ENCODE data around the gene FA2H. TPM values are rescaled to one million over a fixed set of nuclear protein-coding genes. Genes with fewer than 3 reads are reported as not detected.

Gene FA2H
- total and polyA plus RNA-seq, 10 of the 15 experiments (the other 5 are each of a cell fraction or from before 2014, with no cell fraction given), result 0.05 to 0.73 (median 0.51) TPM; not detected in 3

DNA sequence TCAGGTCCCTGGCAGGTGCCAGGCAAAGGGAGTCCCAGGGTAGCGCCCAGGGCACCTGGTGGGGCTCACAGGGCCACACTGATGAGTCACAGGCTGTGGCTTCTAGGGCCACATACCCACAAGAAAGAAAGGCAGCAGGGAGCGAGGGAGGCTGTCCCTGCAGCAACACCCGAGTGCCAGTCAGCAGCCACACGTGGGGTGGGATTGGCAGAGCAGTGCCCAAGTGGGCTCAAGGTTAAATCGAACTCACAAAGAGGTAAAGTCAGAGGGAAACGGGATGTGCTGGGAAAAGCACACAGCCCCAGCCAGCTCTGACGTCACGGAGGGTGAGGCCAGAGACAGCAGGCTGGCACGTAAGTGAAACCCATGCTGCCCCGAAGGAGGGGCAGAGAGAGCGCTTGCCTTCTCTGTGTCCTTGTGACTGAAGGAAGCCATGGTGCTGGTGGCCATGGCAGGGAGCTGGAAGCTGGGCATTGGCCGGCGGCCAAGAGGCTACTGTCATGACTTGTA, 33.8 kb downstream of the FA2H start:
- no TSS peak for BruUV-seq (replicated peaks)
- Histone ChIP-seq H3K9ac (ENCODE audit: control insufficient read depth, insufficient read depth, low read length) (no peak overlapping the region), H3K4me2 (ENCODE audit: control insufficient read depth, insufficient read depth) (no peak overlapping the region), H3K4me1 (ENCODE audit: control insufficient read depth, insufficient read depth, low read length) (peaks cover 6% of the 10 kb centered on the region; the same call in 1 of the 2 replicates), H3K9me3 (replicated peaks; ENCODE audit: control insufficient read depth, insufficient read depth, low read length) (no peaks in the 10 kb centered on the region), H4K20me1 (ENCODE audit: control insufficient read depth, insufficient read depth) (no peaks in the 10 kb centered on the region), H3K27ac (ENCODE audit: control insufficient read depth, insufficient read depth) (no peak overlapping the region), H3K36me3 (ENCODE audit: control insufficient read depth in 2 of 2, insufficient read depth in 2 of 2, low read length in 1 of 2) (no peaks in the 10 kb centered on the region), H2AFZ (ENCODE audit: control insufficient read depth, low read depth, low read length) (no peak overlapping the region), H3K79me2 (ENCODE audit: control insufficient read depth, insufficient read depth, low read length) (no peaks in the 10 kb centered on the region), H3K4me3 (no peak overlapping the region), H3K27me3 (replicated peaks in 1 of 2; ENCODE audit: control insufficient read depth in 2 of 2, insufficient read depth in 2 of 2, low read length in 1 of 2) (peaks cover 0 to 1% of the 10 kb centered on the region in 2 experiments; a peak in 2 of 4 replicates)
- in situ Hi-C loops (cut with MboI) (no loop called here), intact Hi-C loops (cut with micrococcal nuclease; ENCODE audit: unreplicated experiment) (no loop called here)
- POLR2A ChIA-PET, result no interaction called here
- 71% methylated on average over 13 of the region's 13 CpGs for WGBS (ENCODE audit: insufficient coverage, insufficient replicate concordance, low lambda C conversion rate, missing lambda C conversion rate)
- ATAC-seq (no peak; the same call in 2 of the 3 replicates), FAIRE-seq (no peak), DNase-seq (ENCODE audit: low read depth, low spot score) (no peak)
- CTCF ChIA-PET, result no interaction called here
- RAD21 ChIA-PET (ENCODE audit: unreplicated experiment), result no interaction called here
- SMC1A ChIA-PET (ENCODE audit: uncharacterized antibody, unreplicated experiment), result no interaction called here
- TF ChIP-seq HSF1 (IDR thresholded peaks at IDR 0.05; ENCODE audit: low read depth, low read length) (no peak), E4F1 (IDR thresholded peaks at IDR 0.05; ENCODE audit: borderline replicate concordance, partially characterized antibody) (no peak), CBX3 (IDR thresholded peaks at IDR 0.05; ENCODE audit: borderline replicate concordance, low read depth) (no peak), WRNIP1 (IDR thresholded peaks at IDR 0.05; ENCODE audit: borderline replicate concordance, low read depth, low read length) (no peak), SUZ12 (IDR thresholded peaks at IDR 0.05; ENCODE audit: unreplicated experiment) (no peak), KAT2A (conservative IDR thresholded peaks at IDR 0.05; ENCODE audit: control insufficient read depth, low read depth, low read length) (no peak), SIN3A (IDR thresholded peaks at IDR 0.05; ENCODE audit: low read depth, low read length) (no peak), CEBPB (IDR thresholded peaks at IDR 0.05; ENCODE audit: borderline replicate concordance in 1 of 2, low read depth in 2 of 2, low read length in 2 of 2) (no peak), MYB (IDR thresholded peaks at IDR 0.05; ENCODE audit: borderline replicate concordance, low read depth, low read length) (no peak), ZNF274 (IDR thresholded peaks at IDR 0.05; ENCODE audit: insufficient read depth, insufficient read length) (no peak), NR2F1 (conservative IDR thresholded peaks at IDR 0.05) (no peak), TCF7 (IDR thresholded peaks at IDR 0.05; ENCODE audit: borderline replicate concordance) (no peak), HCFC1 (IDR thresholded peaks at IDR 0.05; ENCODE audit: low read length) (no peak)
